ENCODE measurements around the gene ERLEC1.
"Not testable (repeated sequence)": the region's sequence is repeated elsewhere in the genome, so short reads cannot be mapped to it uniquely, and the experiment has no call there.

The ERLEC1 gene, protein sequence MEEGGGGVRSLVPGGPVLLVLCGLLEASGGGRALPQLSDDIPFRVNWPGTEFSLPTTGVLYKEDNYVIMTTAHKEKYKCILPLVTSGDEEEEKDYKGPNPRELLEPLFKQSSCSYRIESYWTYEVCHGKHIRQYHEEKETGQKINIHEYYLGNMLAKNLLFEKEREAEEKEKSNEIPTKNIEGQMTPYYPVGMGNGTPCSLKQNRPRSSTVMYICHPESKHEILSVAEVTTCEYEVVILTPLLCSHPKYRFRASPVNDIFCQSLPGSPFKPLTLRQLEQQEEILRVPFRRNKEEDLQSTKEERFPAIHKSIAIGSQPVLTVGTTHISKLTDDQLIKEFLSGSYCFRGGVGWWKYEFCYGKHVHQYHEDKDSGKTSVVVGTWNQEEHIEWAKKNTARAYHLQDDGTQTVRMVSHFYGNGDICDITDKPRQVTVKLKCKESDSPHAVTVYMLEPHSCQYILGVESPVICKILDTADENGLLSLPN

DNA sequence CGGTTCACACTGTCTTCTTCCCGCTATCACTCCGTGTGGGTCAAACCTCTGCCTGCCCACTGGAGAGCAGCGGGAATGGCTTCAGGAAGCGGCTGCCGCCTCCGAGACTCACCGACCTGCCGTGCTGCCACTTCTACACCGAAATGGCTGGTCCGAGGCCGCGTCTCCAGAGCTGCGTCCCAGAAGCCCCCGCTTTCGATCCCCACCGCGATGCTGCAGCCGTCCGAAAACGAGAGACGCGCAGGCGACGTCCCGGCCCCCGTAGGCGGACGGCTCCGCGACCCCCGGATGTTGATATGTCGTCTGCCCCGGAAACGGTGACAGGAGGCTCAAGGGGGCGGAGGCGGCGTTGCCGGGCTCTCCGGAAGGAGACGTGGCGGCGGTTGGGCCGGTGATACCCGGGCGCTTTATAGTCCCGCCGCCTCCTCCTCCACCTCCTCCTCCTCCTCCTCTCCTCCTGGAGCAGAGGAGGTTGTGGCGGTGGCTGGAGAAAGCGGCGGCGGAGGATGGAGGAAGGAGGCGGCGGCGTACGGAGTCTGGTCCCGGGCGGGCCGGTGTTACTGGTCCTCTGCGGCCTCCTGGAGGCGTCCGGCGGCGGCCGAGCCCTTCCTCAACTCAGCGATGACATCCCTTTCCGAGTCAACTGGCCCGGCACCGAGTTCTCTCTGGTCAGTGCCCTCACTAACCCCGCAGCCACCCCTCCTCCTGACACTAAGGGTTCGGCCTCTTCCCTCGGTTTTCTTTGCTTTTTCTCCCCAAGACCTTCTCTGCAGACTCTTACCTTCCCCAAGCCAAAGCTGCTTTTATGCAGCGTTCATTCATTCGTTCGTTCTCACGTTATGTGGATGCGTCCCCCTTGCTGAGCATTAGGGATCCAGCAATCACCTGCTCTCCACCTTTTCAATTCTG, at the start of gene ERLEC1, which contains the start of gene ASB3:
Gene ERLEC1 (plus strand): TSS at position 340 of the 909 bp plus-strand sequence. CDS start 167 bp downstream, at position 507.
Gene ASB3 (minus strand): TSS at position 249 of the 909 bp plus-strand sequence. CDS start 21,381 bp downstream, outside the sequence.
- DNase-seq, result peak; percentile 76

DNA sequence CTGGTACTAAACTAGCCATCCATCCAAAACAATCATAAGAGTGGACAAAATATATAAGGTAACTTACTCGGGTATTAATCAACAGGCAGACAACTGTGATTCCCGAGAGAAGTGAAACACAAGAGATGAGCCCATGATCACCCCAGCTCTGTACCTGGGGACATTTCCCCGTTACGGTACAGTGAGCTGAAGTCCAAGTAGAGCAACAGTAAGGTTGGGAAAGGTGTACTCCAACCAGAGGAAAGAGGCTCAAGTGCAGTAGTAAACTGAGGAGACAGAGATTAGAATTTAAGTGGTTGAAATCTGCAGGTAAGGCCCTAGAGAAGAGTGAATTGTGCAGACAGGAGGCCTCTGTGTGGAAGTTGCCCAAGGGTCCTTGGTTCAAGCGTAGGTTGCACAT, 49.8 kb upstream of the ERLEC1 start:
- no peak for DNase-seq

DNA sequence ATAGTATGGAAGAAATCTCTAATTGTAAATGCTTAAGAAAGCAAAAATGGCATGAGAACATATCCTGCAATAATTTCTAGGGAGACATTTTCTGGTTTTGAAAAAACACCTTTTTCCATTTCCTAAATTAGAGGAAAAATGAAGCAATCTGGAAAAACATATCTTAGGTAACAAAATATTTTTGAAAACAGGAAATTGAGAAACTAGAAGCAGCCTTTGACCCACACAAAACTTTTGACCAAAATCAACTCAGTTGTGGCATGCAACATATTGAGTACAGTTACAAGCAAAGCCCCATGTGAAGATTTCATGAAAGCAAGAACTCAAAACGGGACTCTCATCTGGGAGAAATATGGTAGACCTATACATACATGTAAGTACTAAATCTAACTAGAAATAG, 47.8 kb upstream of the ERLEC1 start:
- no peak for DNase-seq

DNA sequence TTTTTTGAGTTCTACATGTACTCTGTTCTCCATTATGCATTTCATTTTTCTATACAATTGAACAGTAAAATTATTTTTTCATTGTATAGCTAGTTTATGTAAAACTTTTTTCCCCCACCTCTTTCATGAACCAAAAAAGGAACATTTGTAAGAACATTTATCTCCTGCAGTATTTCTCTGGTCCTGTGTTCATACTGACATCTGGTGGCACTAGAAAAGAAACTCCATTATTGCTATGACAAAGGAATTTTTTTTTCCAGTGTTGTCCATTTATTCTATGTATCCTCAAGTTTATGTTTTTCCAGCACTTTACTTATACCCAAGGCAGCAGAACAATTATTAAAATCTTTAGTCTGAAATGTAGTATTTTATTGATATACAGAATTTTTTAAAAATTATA, 46.7 kb upstream of the ERLEC1 start:
- DNase-seq, result peak; percentile 6

DNA sequence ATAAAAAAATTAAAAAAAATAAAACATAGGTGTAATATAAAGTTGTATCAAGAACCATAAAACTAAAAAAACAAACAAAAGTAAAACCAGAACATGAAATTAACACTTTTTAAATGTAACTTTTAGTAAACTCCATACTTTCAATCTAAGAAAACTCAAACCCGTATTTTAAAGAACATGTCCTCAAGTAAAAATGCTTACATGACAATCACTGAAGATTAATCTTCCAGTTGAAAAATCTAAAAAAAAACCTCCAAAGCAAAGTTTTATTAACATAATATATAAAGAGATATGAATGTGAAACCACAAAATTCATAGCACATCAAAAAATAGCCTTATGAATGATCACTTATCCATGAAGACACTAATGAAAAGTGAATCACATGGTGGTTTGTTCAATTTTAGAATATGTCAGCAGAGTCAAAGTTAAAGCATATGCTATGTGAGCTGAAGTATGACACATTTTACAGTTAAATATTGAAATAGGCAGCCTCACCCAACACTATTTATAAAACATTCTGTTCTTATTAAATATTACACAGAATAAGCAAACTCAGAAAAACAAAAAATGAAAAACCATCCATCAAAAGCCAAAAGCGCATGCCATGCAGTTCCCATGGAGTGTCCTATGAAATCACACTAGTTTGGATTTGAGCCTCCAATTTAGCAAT, 42.3 kb upstream of the ERLEC1 start:
- DNase-seq, result no peak

DNA sequence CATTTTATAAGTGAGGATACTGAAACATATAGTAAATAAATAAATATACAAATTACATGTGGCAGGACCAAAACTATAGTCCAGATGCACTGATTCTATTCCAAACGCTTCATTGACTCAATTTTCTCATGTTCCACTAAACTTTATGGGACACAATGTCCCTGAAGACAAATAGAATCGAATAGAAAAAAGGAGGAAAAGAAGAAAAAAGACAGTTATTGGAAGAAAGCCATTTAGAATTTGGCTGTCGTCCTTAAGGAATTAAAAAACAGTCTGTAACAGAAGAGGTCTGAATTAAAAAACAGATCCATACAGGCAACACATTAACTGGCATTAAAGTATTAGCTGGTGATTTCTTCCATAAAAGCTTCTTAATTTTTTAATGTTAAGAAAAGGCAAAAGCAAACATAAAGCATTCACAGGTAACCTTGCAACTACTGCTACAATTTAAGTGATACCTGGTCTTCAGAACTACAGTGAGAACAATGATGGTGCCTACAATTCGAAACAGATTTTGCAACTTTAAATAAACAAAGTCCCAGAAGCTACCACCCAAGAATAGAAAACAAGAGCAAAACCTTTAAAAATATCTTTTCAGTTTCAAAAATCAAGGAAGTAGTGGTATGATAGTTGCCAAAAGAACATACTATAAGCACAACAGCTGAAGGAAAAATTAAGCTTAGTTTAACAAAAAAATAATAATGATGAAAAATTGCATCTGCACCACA, 36.6 kb upstream of the ERLEC1 start:
- DNase-seq, result no peak

DNA sequence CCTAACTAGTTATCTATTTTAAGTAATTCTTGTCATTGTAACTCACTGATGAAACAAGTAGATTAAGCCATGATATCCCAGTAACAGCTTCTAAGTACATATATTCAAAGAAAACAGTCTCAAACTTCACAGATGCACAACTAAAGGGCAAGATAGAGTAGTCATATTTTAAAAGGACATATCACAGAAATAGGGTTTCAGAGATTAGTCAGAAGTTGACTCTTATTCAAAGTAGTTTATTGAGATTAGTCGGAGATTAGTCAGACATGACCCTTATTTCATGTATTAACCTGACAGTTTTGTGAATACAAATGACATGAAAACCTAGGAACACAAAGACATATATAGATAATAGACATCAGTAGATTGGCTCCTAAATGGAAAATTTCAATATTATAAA, 35.1 kb upstream of the ERLEC1 start:
- DNase-seq, result no peak

DNA sequence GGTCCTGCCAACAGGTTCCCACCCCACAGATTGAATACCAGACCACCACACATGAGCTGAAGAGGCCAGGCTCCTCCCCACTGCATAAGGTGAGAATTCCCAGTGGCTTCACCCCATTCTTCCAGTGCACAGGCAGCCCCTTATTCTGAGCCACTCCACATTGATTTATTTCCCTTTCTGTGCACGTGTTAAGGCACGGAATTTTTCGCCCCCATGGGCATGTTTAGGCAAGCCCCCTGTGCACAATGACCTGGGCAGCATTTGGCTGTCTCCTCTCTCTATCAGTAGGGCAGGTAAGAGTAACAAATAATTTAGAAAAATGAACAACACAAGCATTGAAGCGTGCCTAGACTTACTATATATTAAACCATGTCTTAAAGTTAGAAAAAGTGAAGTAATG, 34.5 kb upstream of the ERLEC1 start:
- DNase-seq, result no peak

DNA sequence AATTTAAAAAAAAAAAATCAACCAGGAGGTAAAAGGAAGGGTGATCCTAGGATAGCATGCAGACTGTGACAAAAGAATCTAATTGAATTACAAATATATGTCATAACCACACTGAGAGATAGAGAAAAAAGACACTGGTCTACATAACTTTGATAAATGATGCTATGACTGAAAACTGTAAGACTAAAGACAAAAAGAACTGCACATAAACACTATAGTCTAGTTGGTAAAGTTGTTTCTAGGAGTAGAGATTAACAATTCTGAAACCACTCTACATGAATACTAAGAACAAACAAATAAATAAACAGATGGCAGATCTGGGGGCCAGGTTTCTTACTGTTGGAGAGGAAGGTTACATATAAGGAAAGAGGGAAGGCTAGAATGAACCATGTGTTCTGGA, 33.8 kb upstream of the ERLEC1 start:
- no peak for DNase-seq

DNA sequence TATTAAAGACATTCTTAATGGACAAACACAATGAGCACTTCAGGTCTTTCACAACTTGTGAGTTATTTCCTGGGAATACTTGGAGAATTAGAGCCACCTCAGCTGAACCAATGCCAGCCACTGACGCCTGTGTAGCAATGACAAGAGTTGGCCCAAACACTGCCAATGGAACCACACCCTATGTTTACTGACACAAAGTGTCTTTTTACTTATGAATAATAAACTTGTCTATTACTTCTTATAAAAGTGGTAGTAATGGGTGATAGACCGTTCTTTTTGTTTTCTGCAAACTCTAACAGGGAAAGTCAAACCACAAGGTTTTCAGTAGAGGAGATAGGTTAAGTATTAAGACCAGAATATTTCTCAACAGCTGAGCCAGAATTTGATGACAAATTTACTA, 31.7 kb upstream of the ERLEC1 start:
- no peak for DNase-seq

DNA sequence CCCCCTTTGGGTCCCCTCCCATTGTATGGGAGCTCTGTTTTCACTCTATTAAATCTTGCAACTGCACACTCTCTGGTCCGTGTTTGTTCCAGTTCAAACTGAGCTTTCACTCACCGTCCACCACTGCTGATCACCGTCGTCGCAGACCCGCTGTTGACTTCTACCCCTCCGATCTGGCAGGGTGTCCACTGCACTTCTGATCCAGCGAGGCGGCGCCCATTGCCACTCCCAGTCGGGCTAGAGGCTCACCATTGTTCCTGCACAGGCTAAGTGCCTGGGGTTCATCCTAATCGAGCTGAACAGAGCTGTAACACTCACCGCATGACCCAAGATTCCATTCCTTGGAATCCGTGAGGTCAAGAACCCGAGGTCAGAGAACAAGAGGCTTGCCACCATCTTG, 30.2 kb upstream of the ERLEC1 start:
- no peak for DNase-seq

DNA sequence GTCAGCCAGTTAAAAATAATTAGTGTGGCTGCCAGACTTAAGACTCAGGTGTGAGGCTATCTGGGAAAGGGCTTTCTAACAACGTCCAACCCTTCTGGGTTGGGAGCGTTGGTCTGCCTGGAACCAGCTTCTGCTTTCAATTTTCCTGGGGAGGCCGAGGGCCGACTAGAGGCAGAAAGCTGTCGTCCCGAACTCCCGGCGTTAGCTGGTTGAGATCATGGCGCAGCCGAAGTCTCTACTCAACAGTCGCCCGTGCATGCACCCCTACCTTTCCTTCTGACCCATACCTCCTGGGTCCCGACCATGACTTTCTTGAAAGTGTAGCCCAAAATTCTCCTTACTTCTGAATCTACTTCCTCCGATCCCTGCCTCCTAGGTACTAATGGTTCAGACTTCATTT, 29.6 kb upstream of the ERLEC1 start:
- not testable (repeated sequence) for DNase-seq

DNA sequence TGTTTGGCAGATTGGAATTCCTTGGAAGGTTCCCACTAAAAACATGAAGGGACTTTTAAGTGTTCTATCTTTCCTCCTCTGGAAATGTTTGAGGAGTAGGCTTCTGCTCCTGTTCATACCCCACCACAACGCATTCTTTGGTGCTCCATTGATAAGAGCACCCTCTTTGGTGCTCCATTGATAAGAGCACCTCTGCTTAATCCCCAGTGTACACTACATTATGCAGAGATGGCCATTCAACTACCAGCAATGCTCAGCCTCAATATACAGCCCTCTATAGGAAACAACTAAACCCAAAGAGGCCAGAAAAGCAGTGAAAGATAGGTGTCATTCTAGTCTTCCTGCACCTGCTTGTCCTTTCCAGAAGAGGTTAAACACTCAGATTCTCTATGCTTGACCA, 21.1 kb upstream of the ERLEC1 start:
- no peak for DNase-seq

DNA sequence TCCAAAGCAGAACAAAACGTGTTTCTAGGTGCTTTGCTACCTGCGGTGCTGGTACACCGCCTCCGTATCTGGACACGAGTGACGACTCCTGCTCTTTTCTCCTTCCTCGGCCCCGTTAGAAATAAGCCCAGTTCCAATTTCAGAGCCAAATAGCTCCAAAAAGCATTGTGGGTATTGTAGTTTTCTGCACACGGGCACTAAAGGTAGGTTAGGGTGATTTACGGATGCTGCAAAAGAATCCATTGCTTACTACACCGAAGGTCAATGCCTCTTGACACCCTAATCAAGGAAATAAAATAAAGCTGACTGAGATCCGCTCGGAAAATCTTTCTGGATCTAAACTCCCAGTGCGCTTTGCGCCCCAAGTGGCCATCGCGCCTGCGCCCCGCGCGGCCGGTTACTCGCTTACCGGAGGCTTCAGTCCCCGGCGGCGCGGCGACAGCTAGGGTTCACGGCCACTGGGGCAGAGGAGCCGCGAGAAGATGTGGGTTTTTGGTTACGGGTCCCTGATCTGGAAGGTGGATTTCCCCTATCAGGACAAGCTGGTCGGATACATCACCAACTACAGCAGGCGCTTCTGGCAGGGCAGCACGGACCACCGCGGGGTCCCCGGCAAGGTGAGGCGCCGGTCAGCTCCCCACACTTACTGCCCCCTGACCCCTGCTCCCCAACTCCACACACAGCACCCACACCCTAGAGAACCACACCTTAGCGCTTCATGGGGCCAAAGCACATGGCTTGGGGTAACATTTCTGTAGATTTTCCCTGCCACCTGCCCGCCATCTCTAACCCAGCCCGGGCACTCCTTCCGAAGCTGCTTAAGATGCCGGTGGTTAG, 19.2 kb upstream of the ERLEC1 start, which contains the start of gene CHAC2:
Gene CHAC2 (plus strand): TSS at position 400 of the 837 bp plus-strand sequence. CDS start 83 bp downstream, at position 483.
- DNase-seq, result peak; percentile 70

DNA sequence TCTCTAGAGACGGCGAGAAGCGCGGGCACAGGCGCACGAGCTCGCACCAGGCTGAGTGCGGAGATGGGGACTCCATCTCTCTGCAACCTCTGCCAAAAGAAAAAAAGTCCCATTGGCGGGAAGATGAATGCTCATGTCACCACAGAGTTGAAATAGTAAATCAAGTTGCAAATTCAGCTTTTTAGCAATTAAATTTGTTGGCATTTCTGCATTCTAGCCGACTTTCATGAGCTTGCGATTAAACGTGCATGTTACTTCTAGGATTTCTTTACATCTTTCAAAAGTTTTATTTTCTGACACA, 18.7 kb upstream of the ERLEC1 start:
- no peak for DNase-seq

DNA sequence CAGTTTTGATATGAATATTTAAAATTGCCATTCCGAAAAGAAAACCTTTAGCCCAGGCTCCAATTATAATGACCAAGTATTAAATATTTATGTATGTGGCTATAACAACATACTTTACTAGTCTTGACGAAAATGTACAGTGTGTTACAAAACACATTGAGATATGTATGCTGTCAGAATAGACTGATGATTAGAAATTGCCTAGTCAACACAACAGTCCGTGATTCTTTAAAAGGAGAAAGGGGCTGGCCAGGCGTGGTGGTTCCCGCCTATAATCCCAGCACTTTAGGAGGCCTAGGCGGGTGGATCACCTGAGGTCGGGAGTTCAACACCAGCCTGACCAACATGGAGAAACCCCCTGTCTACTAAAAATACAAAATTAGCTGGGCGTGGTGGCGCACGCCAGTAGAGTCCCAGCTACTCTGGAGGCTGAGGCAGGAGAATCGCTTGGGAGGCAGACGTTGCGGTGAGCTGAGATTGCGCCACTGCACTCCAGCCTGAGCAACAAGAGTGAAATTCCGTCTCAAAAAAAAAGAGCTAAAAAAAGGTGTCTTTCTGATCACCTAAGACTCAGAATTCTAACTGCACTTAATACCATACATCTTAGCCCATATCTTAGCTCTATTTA, 17.4 kb upstream of the ERLEC1 start:
- no peak for DNase-seq

DNA sequence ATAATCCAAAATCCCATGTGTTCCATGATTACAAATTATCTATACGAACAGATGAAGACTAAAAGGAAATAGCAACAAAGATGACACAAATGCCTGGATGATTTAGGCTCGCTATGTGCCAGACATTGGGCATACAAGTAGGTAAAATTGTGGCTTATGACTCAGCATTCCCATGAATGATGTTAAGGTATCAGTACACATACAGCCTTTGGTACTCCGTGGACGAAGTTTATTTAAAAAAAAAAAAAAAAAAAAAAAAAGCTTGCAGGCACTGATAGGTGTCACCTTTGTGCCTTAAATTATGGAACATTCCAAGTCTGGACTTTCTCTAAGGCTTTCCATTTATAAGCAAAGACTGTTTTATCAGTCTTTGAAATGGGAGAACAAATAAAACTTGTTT, 16.6 kb upstream of the ERLEC1 start:
- no peak for DNase-seq

DNA sequence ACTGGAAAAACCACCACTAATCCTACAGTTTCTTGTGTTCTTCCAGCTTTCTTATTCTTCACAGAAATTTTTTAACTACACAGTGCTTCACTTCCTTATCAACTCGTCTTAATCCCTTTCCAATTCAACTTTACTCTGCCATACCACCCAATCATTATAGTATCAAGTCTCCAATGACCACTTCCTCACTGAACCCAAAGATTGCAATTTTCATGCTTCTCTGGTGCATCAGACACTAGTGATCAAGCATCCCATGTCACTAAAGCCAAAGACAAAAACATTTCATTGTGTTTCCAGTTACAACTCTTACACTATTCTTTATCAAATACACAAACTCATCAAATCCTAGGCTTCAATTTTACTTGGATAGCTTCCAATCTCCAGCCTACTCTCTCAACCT, 9.7 kb upstream of the ERLEC1 start:
- DNase-seq, result no peak

DNA sequence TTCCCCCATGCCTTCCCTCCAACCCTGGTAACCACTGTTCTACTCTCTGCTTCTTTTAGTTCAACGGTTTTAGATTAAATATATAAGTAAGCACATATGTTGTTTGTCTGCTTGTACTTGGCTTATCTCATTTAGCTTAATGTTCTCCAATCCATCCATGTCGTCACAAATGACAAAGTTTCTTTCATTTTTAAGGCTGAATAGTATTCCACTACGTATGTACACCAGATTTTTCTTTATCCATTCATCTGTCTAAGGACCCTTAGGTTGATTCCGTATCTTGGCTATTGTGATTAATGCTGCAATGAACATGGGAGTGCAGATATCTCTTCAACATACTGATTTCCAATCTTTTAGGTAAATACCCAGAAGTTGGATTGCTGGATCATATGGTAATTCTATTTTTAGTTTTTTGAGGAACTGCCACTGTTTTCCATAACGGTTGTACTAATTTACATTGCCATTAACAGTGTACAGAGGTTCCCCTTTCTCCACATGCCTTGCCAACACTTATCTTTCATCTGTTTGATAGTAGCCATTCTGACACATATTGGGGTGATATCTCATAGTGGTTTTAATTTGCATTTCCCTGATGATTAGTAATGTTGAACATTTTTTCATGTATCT, 8.2 kb upstream of the ERLEC1 start:
- no peak for DNase-seq

DNA sequence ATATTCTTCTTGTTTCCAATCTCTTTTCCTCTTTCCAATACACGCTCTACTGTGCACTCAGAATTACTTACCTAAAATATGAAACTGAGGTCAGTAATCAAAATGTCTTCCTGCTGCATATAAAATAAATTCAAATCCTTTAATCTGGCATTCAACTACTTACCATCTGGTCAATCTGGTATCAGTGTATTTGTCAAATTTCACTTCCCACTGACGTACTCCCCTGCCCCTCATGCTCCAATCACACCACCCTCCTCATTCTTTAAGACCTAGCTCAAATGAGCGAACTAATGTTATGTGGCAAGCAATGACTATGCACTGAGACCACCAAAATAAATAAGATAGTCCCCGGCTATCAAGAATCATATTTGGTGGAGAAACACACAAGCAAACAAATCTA, 6.8 kb upstream of the ERLEC1 start:
- DNase-seq, result no peak

DNA sequence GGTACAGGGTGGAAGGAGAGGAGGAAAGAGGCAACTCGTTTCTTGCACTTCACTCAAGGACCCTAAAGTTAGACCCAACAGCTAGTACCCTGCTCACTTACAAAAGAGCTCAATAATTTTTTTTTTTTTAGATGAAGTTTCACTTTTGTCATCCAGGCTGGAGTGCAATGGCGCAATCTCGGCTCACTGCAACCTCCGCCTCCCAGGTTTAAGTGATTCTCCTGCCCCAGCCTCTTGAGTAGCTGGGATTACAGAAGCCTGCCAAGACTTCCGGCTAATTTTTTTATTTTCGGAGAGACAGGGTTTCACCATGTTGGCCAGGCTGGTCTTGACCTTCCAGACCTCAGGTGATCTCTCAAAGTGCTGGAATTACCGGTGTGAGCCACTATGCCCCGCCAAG, 4.2 kb upstream of the ERLEC1 start:
- no peak for DNase-seq

Data from NCI-H1092 treated with DMSO at 0.1 percent for 48 hours (cell line).